GM19238 (cell line): Measurements from ENCODE around the gene ADGRG6.

Source experiments
- DNase-seq: peaks from one replicate; pipeline ENCODE4 v3.0.0; 2011; ENCODE audit warnings: low spot score; ENCODE audit not compliant: insufficient read length

ADGRG6 gene

GRCh38 chr6:142481466-142481865 lies 179.7 kb downstream of the ADGRG6 start:
- no peak for DNase-seq

GRCh38 chr6:142482249-142482648 lies 180.4 kb downstream of the ADGRG6 start:
- no peak for DNase-seq

- no peak for DNase-seq
Observed at GRCh38 chr6:142482974-142483373, 181.2 kb downstream of the ADGRG6 start.

- DNase-seq = no peak
Observed at GRCh38 chr6:142485256-142485655, 183.4 kb downstream of the ADGRG6 start.

- no peak for DNase-seq
Observed at GRCh38 chr6:142489722-142490610, 188.2 kb downstream of the ADGRG6 start.
